NOMO-1 treated with DMSO at 0.1 percent for 48 hours (cell line): ENCODE measurements around the gene CUL3.
"Not testable (repeated sequence)": the region's sequence is repeated elsewhere in the genome, so short reads cannot be mapped to it uniquely, and the experiment has no call there.

Experiments
- DNase-seq: peaks from one replicate; lab custom pipeline; 2025; ENCODE audit not compliant: unreplicated experiment; lab: John Stamatoyannopoulos, UW

Gene CUL3

GRCh38 chr2:224583033-224583432 is 2.1 kb downstream of the CUL3 start:
- not testable (repeated sequence) for DNase-seq

DNA sequence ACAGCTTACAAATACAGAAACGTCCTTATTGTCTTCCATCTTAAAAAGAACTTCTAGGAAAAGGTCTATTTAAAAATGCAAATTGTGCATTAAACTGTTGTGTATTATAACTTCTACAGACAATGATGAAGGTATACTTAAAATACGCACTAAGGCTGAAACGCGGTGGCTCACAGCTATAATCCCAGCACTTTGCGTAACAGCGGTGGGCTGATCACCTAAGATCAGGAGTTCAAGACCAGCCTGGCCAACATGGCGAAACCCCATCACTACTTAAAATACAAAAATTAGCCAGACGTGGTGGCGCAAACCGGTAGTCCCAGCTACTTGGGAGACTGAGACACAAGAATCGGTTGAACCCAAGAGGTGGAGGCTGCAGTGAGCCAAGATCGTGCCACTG is 4.9 kb downstream of the CUL3 start:
- no peak for DNase-seq

DNA sequence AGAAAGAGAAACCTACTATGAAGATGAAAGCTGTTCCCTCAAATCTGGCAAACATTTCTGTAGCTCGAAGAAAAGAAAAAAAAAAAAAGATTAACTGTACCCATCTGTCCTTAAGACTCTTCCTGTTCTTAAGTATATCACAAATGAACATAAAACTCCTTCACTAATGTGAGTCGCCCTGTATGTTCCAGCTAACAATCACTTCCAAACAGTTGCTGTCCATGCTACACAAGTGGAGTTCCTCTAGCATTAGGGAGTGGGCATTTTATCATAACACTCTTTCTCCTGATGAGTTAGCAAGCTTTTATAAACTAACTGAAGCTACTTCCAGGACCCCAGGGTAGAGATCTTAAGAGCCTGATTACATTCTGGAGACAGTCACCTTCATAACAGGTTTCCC is 5.8 kb downstream of the CUL3 start:
- no peak for DNase-seq

DNA sequence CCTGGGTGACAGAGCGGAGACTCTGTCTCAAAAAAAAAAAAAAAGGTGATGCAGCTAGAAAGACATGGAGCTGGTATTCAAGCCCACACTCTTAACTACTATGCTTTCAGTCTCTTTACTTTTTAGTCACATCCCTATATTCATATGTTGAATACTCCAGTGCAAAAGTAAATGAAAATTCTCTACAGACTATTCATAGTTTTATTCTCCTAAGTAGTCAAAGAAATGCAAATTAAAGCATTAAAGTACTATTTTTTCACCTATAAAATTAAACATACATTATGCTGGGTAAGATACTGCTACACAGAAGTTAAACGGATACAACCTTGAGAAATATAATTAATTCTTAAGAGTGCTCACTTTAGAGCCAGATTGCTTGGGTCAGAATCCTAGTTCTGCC is 7.6 kb downstream of the CUL3 start:
- DNase-seq = no peak

GRCh38 chr2:224576088-224576715 is 9.0 kb downstream of the CUL3 start:
- DNase-seq = peak; percentile 32

- DNase-seq = peak; percentile 58
Observed at GRCh38 chr2:224574423-224575084, 10.6 kb downstream of the CUL3 start.

DNA sequence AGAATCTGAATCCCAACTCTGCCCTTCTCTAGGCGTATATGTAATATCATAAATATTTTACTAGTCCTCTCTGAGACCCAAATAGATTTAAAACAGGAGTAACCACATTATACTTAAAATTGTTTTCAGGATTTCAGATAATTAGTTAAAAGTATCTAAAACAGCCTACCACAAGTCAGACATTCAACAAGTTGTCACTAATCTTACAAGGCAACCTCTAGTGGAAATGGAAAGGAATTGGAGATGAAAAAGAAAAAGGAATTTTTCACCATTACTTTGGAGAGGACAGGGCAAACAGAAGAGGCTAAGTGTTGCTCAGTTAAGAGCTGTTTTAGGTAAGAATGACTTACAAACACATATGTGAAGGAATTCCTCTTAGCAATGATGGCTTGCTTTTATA is 11.4 kb downstream of the CUL3 start:
- no peak for DNase-seq

DNA sequence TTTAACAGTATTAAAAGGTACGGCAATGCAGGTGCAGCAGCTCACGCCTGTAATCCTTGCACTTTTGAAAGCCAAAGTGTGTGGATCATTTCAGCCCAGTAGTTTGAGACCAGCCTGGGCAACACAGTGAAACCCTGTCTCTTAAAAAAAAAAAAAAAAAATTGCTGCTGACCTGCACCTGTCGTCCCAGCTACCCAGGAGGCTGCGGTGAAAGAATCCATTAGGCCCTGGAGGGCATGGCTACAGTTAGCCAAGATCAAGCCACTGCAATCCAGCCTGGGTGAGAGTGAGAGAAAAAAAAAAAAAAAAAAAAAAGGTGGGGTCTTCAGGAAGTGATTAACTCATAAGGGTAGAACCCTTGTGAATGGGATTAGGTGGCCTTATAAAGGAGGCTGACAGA is 12.8 kb downstream of the CUL3 start:
- no peak for DNase-seq

GRCh38 chr2:224570328-224570993 is 14.7 kb downstream of the CUL3 start:
- DNase-seq = peak; percentile 50

DNA sequence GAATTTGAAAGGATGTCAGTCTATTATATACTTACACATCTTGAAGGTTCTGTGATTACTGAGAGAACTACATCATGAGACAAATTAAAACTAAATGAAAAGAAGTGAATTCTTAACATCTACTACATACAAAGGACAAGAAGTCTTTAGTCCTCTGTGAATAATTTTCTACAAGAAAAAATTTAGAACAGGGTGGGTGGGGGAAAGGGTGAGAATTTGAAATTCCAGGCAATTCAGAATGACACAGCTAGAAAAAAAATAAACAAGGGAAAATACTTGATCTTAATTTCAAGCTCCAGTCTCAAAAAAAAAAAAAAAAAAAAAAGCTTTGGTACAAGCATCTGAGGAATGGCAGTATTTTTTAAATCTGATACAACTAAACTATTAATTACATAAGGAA is 15.5 kb downstream of the CUL3 start:
- no peak for DNase-seq

DNA sequence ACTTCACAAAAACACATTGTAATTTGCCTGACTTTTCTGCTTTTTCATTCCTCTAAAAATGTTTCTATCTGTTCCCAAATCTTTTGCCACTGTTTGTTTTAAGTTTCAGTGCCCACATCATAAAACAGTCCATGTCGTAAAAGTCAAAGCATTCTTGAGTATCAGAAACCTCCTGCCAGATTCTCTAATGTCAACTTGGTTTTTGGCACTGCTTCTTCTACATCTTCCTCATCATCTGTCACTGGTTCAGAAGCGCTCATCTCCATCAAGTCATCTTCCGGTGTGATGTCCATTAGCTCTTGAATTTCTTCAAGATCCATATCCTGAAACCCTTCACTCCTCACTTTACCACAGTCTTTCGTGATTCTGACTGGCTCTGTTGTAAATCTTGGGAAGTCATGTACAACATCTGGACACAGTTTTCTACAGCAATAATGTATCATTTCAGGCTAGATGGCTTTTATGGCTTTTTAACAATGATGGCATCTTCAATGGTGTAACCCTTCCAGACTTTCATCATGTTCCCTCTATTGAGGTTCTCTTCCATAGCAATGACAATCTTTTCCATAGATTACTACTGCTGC is 19.6 kb downstream of the CUL3 start:
- no peak for DNase-seq

DNA sequence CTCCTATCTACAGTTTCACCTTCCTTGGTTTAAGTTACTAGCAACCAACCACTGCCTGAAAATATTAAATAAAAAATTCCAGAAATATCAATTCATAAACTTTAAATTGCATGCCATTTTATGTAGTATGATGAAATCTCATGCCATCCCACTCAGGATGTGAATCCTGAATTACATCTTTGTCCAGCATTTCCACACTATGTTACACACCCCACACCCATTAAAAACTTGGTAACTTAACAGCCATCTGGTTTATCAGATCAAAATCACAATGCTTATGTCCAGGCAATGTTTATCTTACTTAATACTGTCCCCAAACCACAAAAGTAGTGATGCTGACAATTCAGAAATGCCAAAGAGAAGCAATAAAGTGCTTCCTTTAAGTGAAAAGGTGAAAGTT is 21.6 kb downstream of the CUL3 start:
- DNase-seq = no peak

GRCh38 chr2:224562831-224563230 is 22.3 kb downstream of the CUL3 start:
- DNase-seq = no peak

- peak; percentile 68 for DNase-seq
Observed at GRCh38 chr2:224561234-224562005, 23.7 kb downstream of the CUL3 start.

- DNase-seq = no peak
Observed at GRCh38 chr2:224560549-224560948, 24.6 kb downstream of the CUL3 start.

GRCh38 chr2:224557610-224558009 is 27.6 kb downstream of the CUL3 start:
- no peak for DNase-seq

DNA sequence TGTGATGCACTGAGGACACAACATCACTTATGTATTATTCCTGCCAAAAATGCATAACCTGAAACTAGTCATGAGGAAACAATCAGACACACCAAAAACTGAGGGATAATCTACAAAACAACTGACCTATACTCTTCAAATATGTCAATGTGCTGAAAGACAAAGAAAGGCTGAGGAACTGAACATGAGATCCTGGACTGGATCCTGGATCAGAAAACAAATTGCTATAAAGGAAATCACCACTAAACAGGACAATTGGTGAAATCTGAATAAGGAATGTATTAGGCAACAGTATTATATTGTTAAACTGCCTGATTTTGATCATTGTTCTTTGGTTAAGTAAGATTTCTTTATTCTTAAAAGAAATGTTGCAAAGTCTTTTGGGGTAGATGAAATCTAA is 28.8 kb downstream of the CUL3 start:
- no peak for DNase-seq

GRCh38 chr2:224555823-224556366 is 29.3 kb downstream of the CUL3 start:
- DNase-seq = no peak

GRCh38 chr2:224552771-224553170 is 32.4 kb downstream of the CUL3 start:
- no peak for DNase-seq

DNA sequence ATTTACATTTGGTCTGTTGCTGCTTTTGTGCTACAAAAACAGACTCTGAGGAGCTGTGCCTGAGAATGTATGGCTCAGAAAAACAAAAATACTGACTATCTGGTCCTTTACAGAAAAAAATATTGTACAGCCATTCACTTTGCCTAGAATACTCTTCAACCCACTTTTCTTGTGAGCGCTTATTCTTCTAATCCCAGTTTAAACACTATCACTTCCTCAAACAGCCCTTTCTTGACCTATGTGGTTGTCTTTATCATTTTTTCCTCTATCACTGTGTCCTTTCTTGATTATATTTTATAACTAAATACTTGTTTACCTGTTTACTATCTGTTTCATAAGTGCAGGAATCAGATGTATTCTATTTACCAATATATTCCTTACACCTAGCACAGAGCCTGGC is 33.5 kb downstream of the CUL3 start:
- DNase-seq = no peak

- no peak for DNase-seq
Observed at GRCh38 chr2:224546926-224547325, 38.2 kb downstream of the CUL3 start.
